Measurements from ENCODE around the gene IDH2. TPM values are rescaled to one million over a fixed set of nuclear protein-coding genes. Genes with fewer than 3 reads are reported as not detected.

IDH2 gene
- total RNA-seq, 6 experiments from 2014 or later, result 115 to 371 (median 261) TPM

- intact Hi-C loops (cut with DNase I), result loop anchor here (10.0 kb wide), 2 partner anchors 182 to 342 kb away; no protein-coding TSS in a partner anchor
- ATAC-seq (peak; percentile 44 to 66 (median 50)), DNase-seq (peak in 2 of 3 donors; percentile 53 to 60)
- H3K27me3 ChIP-seq, result no peaks in the 10 kb centered on the region
- peaks cover 0 to 3% (median 0%) of the 10 kb centered on the region in 4 donors for H3K4me1 ChIP-seq
- H3K27ac ChIP-seq, result no peak overlapping the region
- H3K36me3 ChIP-seq, result peaks cover 15 to 74% (median 36%) of the 10 kb centered on the region in 4 donors
- no peak overlapping the region for H3K4me3 ChIP-seq
- WGBS (ENCODE audit: insufficient coverage, low coverage, low lambda C conversion rate, missing lambda C conversion rate), result 90% methylated on average over 2 of the region's 7 CpGs
- H3K9me3 ChIP-seq, result no peaks in the 10 kb centered on the region
- peak; percentile 56 to 74 (median 65) for TF ChIP-seq CTCF (IDR thresholded peaks at IDR 0.05)
- TF ChIP-seq POLR2A (IDR thresholded peaks at IDR 0.05), result no peak
These were observed 15.4 kb downstream of the IDH2 start for GRCh38 chr15:90086868-90087268.

- no peak for ATAC-seq
- no peak overlapping the region for H3K4me3 ChIP-seq
- H3K36me3 ChIP-seq, result peaks cover 15 to 69% (median 37%) of the 10 kb centered on the region in 4 donors
- H3K27me3 ChIP-seq, result no peaks in the 10 kb centered on the region
- no peaks in the 10 kb centered on the region for H3K9me3 ChIP-seq
- H3K27ac ChIP-seq, result no peak overlapping the region
- intact Hi-C loops (cut with DNase I), result loop anchor here (10.0 kb wide), 2 partner anchors 181 to 341 kb away; no protein-coding TSS in a partner anchor
- 50% methylated on average over 2 of the region's 3 CpGs for WGBS (ENCODE audit: insufficient coverage, low coverage, low lambda C conversion rate, missing lambda C conversion rate)
- DNase-seq, result no peak
- TF ChIP-seq POLR2A (IDR thresholded peaks at IDR 0.05), result no peak
- no peak for TF ChIP-seq CTCF (IDR thresholded peaks at IDR 0.05)
- peaks cover 0 to under 1% (median 0%) of the 10 kb centered on the region in 4 donors for H3K4me1 ChIP-seq
These were observed 16.7 kb downstream of the IDH2 start for GRCh38 chr15:90085565-90085964.

DNA sequence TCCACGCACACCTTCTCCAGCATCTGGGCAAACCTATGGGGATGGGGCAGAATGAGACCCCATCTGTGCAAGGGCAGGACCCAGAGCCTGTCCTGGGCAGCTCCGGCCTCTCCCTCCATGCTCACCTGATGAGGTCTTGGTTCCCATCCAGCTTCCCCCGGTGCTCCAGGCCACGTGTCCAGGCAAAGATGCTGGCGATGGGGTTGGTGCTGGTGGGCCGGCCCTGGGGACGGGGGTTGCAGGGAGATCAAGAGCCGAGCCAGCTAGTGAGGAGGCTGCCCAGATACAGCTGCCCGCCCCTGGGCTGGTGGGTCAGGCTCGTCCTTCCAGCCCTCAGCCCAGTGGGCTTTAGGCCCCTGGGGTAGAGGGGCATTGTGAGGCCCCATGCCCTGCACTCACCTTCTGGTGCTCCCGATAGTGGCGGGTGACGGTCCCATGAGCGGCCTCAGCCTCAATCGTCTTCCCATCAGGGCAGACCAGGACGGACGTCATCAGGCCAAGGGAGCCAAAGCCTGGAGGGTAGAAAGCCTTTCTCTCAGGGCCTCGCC is 17.3 kb downstream of the IDH2 start:
- intact Hi-C loops (cut with DNase I), result loop anchor here (10.0 kb wide), 2 partner anchors 180 to 340 kb away; no protein-coding TSS in a partner anchor
- WGBS (ENCODE audit: insufficient coverage, low coverage, low lambda C conversion rate, missing lambda C conversion rate), result 100% methylated on average over 1 of the region's 18 CpGs
- no peak for ATAC-seq
- Histone ChIP-seq H3K4me3 (no peak overlapping the region), H3K9me3 (no peaks in the 10 kb centered on the region), H3K36me3 (peaks cover 15 to 63% (median 37%) of the 10 kb centered on the region in 4 donors), H3K4me1 (no peaks in the 10 kb centered on the region), H3K27ac (no peak overlapping the region), H3K27me3 (no peaks in the 10 kb centered on the region)
- TF ChIP-seq POLR2A (IDR thresholded peaks at IDR 0.05) (no peak), CTCF (IDR thresholded peaks at IDR 0.05) (no peak)
- no peak for DNase-seq

DNA sequence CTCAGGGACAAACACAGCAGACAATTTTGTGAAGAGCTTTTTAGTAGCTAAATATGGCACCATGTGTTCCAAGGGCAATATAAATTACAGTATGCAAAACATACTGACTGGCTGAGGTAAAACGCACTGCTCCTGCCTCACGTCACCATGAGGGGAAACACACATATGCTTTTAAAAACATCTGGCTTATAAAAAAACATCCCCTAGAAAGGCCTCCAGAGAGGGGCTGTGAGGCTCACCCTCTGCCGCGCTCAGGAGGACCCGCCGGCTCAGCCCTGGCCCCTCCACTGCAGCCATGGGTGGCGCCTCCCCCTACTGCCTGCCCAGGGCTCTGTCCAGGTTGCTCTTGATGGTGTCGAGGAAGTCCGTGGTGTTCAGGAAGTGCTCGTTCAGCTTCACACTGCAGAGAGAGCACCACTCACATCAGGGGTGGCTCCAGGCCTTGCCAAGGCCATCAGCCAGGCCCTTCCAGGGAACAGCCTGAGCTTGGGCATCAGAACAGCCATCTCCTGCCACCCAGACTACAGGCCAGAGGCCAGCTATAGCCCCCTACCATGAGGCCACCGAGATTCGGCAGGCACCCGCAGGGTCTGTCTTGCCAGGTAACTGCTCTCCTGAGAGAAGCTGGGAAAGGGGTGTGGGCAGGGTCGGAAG is 18.2 kb downstream of the IDH2 start:
- Histone ChIP-seq H3K4me1 (no peaks in the 10 kb centered on the region), H3K27me3 (no peaks in the 10 kb centered on the region), H3K27ac (no peak overlapping the region), H3K4me3 (no peak overlapping the region), H3K36me3 (peaks cover 15 to 56% (median 37%) of the 10 kb centered on the region in 4 donors), H3K9me3 (no peaks in the 10 kb centered on the region)
- ATAC-seq (no peak), DNase-seq (no peak)
- TF ChIP-seq POLR2A (IDR thresholded peaks at IDR 0.05) (no peak), CTCF (IDR thresholded peaks at IDR 0.05) (no peak)
- 98% methylated on average over 4 of the region's 14 CpGs for WGBS (ENCODE audit: insufficient coverage, low coverage, low lambda C conversion rate, missing lambda C conversion rate)
- intact Hi-C loops (cut with DNase I), result loop anchor here (10.0 kb wide), 2 partner anchors 179 to 339 kb away; no protein-coding TSS in a partner anchor
